ENCODE data around the gene SAC3D1.
A peak's percentile ranks its signal among the peaks of the same experiment; 100 is the strongest.
"Not testable (repeated sequence)": the region's sequence is repeated elsewhere in the genome, so short reads cannot be mapped to it uniquely, and the experiment has no call there.

The SAC3D1 gene

GRCh38 chr11:65008873-65009272 is 32.1 kb upstream of the SAC3D1 start:
- no peaks in the 10 kb centered on the region for H3K36me3 ChIP-seq (ENCODE audit: control insufficient read depth, insufficient read depth, low read length)
- H3K4me1 ChIP-seq (ENCODE audit: control insufficient read depth, insufficient read depth, low read length): peaks cover 4% of the 10 kb centered on the region
- H3K9me3 ChIP-seq (ENCODE audit: control insufficient read depth, insufficient read depth, low read length): no peaks in the 10 kb centered on the region
- no peak overlapping the region for H3K27ac ChIP-seq (ENCODE audit: low read depth, low read length)
- H3K4me3 ChIP-seq (ENCODE audit: low read depth, low read length): no peak overlapping the region
- no peak overlapping the region for H3K9ac ChIP-seq (ENCODE audit: low read depth, low read length)
- no peaks in the 10 kb centered on the region for H3K27me3 ChIP-seq (ENCODE audit: control insufficient read depth, insufficient read depth, low read length)

- H3K27me3 ChIP-seq (ENCODE audit: control insufficient read depth, insufficient read depth, low read length): no peaks in the 10 kb centered on the region
- peak overlapping the region; percentile 77 for H3K9ac ChIP-seq (ENCODE audit: low read depth, low read length)
- no peaks in the 10 kb centered on the region for H3K9me3 ChIP-seq (ENCODE audit: control insufficient read depth, insufficient read depth, low read length)
- H3K27ac ChIP-seq (ENCODE audit: low read depth, low read length): peak overlapping the region; percentile 98
- peaks cover 8% of the 10 kb centered on the region; the same call in 1 of the 2 replicates for H3K36me3 ChIP-seq (ENCODE audit: control insufficient read depth, insufficient read depth, low read length)
- peaks cover 4% of the 10 kb centered on the region for H3K4me1 ChIP-seq (ENCODE audit: control insufficient read depth, insufficient read depth, low read length)
- H3K4me3 ChIP-seq (ENCODE audit: low read depth, low read length): peak overlapping the region; percentile 77
These were observed 27.7 kb upstream of the SAC3D1 start for GRCh38 chr11:65013130-65013887.

GRCh38 chr11:65013888-65014725 is 26.9 kb upstream of the SAC3D1 start, which contains the start of gene ARL2:
Gene ARL2, plus strand, starts transcription at chr11:65014160. Its CDS starts 48 bp downstream, at chr11:65014208.
- peak within 1 kb of the TSS; percentile 77 for H3K9ac ChIP-seq (ENCODE audit: low read depth, low read length)
- H3K27ac ChIP-seq (ENCODE audit: low read depth, low read length): peak within 1 kb of the TSS; percentile 98
- H3K4me3 ChIP-seq (ENCODE audit: low read depth, low read length): peak within 1 kb of the TSS; percentile 77
- peaks cover 4% of the 10 kb centered on the region for H3K4me1 ChIP-seq (ENCODE audit: control insufficient read depth, insufficient read depth, low read length)
- peaks cover 15% of the 10 kb centered on the region for H3K36me3 ChIP-seq (ENCODE audit: control insufficient read depth, insufficient read depth, low read length)
- no peaks in the 10 kb centered on the region for H3K27me3 ChIP-seq (ENCODE audit: control insufficient read depth, insufficient read depth, low read length)
- H3K9me3 ChIP-seq (ENCODE audit: control insufficient read depth, insufficient read depth, low read length): no peaks in the 10 kb centered on the region

GRCh38 chr11:65014726-65015227 is 26.2 kb upstream of the SAC3D1 start:
- Histone ChIP-seq H3K9ac (ENCODE audit: low read depth, low read length) (peak overlapping the region; percentile 69), H3K4me1 (ENCODE audit: control insufficient read depth, insufficient read depth, low read length) (peaks cover 4% of the 10 kb centered on the region), H3K4me3 (ENCODE audit: low read depth, low read length) (peak overlapping the region; percentile 77), H3K36me3 (ENCODE audit: control insufficient read depth, insufficient read depth, low read length) (peaks cover 19% of the 10 kb centered on the region), H3K27ac (ENCODE audit: low read depth, low read length) (peak overlapping the region; percentile 98), H3K27me3 (ENCODE audit: control insufficient read depth, insufficient read depth, low read length) (no peaks in the 10 kb centered on the region), H3K9me3 (ENCODE audit: control insufficient read depth, insufficient read depth, low read length) (no peaks in the 10 kb centered on the region)

- no peak overlapping the region for H3K9ac ChIP-seq (ENCODE audit: low read depth, low read length)
- H3K4me3 ChIP-seq (ENCODE audit: low read depth, low read length): no peak overlapping the region
- H3K27me3 ChIP-seq (ENCODE audit: control insufficient read depth, insufficient read depth, low read length): no peaks in the 10 kb centered on the region
- no peaks in the 10 kb centered on the region for H3K9me3 ChIP-seq (ENCODE audit: control insufficient read depth, insufficient read depth, low read length)
- H3K36me3 ChIP-seq (ENCODE audit: control insufficient read depth, insufficient read depth, low read length): peaks cover 34% of the 10 kb centered on the region
- H3K27ac ChIP-seq (ENCODE audit: low read depth, low read length): no peak overlapping the region
- peaks cover 4% of the 10 kb centered on the region for H3K4me1 ChIP-seq (ENCODE audit: control insufficient read depth, insufficient read depth, low read length)
These were observed 24.3 kb upstream of the SAC3D1 start for GRCh38 chr11:65016705-65017104.

GRCh38 chr11:65017937-65018336 is 23.1 kb upstream of the SAC3D1 start:
- Histone ChIP-seq H3K27ac (ENCODE audit: low read depth, low read length) (no peak overlapping the region), H3K27me3 (ENCODE audit: control insufficient read depth, insufficient read depth, low read length) (no peaks in the 10 kb centered on the region), H3K9me3 (ENCODE audit: control insufficient read depth, insufficient read depth, low read length) (no peaks in the 10 kb centered on the region), H3K4me3 (ENCODE audit: low read depth, low read length) (no peak overlapping the region), H3K9ac (ENCODE audit: low read depth, low read length) (no peak overlapping the region), H3K4me1 (ENCODE audit: control insufficient read depth, insufficient read depth, low read length) (peaks cover 4% of the 10 kb centered on the region), H3K36me3 (ENCODE audit: control insufficient read depth, insufficient read depth, low read length) (peaks cover 41% of the 10 kb centered on the region)

GRCh38 chr11:65019824-65020223 is 21.2 kb upstream of the SAC3D1 start:
- H3K4me3 ChIP-seq (ENCODE audit: low read depth, low read length): no peak overlapping the region
- no peak overlapping the region for H3K9ac ChIP-seq (ENCODE audit: low read depth, low read length)
- no peaks in the 10 kb centered on the region for H3K4me1 ChIP-seq (ENCODE audit: control insufficient read depth, insufficient read depth, low read length)
- H3K27me3 ChIP-seq (ENCODE audit: control insufficient read depth, insufficient read depth, low read length): no peaks in the 10 kb centered on the region
- no peak overlapping the region for H3K27ac ChIP-seq (ENCODE audit: low read depth, low read length)
- no peaks in the 10 kb centered on the region for H3K9me3 ChIP-seq (ENCODE audit: control insufficient read depth, insufficient read depth, low read length)
- peaks cover 41% of the 10 kb centered on the region for H3K36me3 ChIP-seq (ENCODE audit: control insufficient read depth, insufficient read depth, low read length)

GRCh38 chr11:65021003-65021402 is 20.0 kb upstream of the SAC3D1 start:
- Histone ChIP-seq H3K36me3 (ENCODE audit: control insufficient read depth, insufficient read depth, low read length) (peaks cover 41% of the 10 kb centered on the region), H3K9me3 (ENCODE audit: control insufficient read depth, insufficient read depth, low read length) (no peaks in the 10 kb centered on the region), H3K9ac (ENCODE audit: low read depth, low read length) (no peak overlapping the region), H3K4me1 (ENCODE audit: control insufficient read depth, insufficient read depth, low read length) (no peaks in the 10 kb centered on the region), H3K27me3 (ENCODE audit: control insufficient read depth, insufficient read depth, low read length) (no peaks in the 10 kb centered on the region), H3K27ac (ENCODE audit: low read depth, low read length) (no peak overlapping the region), H3K4me3 (ENCODE audit: low read depth, low read length) (no peak overlapping the region)

GRCh38 chr11:65021509-65021908 is 19.5 kb upstream of the SAC3D1 start:
- H3K4me3 ChIP-seq (ENCODE audit: low read depth, low read length): no peak overlapping the region
- no peaks in the 10 kb centered on the region for H3K27me3 ChIP-seq (ENCODE audit: control insufficient read depth, insufficient read depth, low read length)
- H3K9ac ChIP-seq (ENCODE audit: low read depth, low read length): no peak overlapping the region
- H3K9me3 ChIP-seq (ENCODE audit: control insufficient read depth, insufficient read depth, low read length): no peaks in the 10 kb centered on the region
- no peaks in the 10 kb centered on the region for H3K4me1 ChIP-seq (ENCODE audit: control insufficient read depth, insufficient read depth, low read length)
- H3K36me3 ChIP-seq (ENCODE audit: control insufficient read depth, insufficient read depth, low read length): peaks cover 41% of the 10 kb centered on the region
- H3K27ac ChIP-seq (ENCODE audit: low read depth, low read length): no peak overlapping the region

GRCh38 chr11:65023502-65023901 is 17.5 kb upstream of the SAC3D1 start:
- not testable (repeated sequence) for H3K4me1 ChIP-seq (ENCODE audit: control insufficient read depth, insufficient read depth, low read length); H3K9me3 ChIP-seq (ENCODE audit: control insufficient read depth, insufficient read depth, low read length); H3K27ac ChIP-seq (ENCODE audit: low read depth, low read length); H3K9ac ChIP-seq (ENCODE audit: low read depth, low read length); H3K4me3 ChIP-seq (ENCODE audit: low read depth, low read length); H3K27me3 ChIP-seq (ENCODE audit: control insufficient read depth, insufficient read depth, low read length)
- H3K36me3 ChIP-seq (ENCODE audit: control insufficient read depth, insufficient read depth, low read length): peaks cover 30% of the 10 kb centered on the region

- Histone ChIP-seq H3K27ac (ENCODE audit: low read depth, low read length) (no peak overlapping the region), H3K9me3 (ENCODE audit: control insufficient read depth, insufficient read depth, low read length) (no peaks in the 10 kb centered on the region), H3K9ac (ENCODE audit: low read depth, low read length) (no peak overlapping the region), H3K36me3 (ENCODE audit: control insufficient read depth, insufficient read depth, low read length) (0 out of 2 replicates have a peak, but pooled peaks cover 6% of the 10 kb centered on the region), H3K27me3 (ENCODE audit: control insufficient read depth, insufficient read depth, low read length) (no peaks in the 10 kb centered on the region), H3K4me1 (ENCODE audit: control insufficient read depth, insufficient read depth, low read length) (peaks cover 8% of the 10 kb centered on the region; the same call in 1 of the 2 replicates), H3K4me3 (ENCODE audit: low read depth, low read length) (peak overlapping the region; percentile 73)
These were observed 14.2 kb upstream of the SAC3D1 start for GRCh38 chr11:65026810-65027209.
